ENCODE measurements around the gene F2RL3.

DNA sequence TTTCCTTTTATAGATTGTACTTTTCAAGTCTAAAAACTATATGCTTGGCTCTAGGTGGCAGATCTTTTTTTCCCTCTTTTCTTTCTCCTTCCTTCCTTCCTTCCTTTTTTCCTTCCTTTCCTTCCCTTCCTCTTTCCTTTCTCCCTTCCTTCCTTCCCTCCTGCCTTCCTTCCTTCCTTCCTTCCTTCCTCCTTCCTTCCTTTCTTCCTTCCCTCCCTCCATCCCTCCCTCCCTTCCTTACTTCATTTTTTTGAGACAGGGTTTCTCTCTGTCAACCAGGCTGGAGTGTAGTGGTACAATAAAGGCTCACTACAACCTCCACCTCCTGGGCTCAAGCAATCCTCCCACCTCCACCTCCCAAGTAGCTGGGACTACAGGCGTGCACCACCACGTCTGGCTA is 48.1 kb downstream of the F2RL3 start:
- TF ChIP-seq, protein P1, sequence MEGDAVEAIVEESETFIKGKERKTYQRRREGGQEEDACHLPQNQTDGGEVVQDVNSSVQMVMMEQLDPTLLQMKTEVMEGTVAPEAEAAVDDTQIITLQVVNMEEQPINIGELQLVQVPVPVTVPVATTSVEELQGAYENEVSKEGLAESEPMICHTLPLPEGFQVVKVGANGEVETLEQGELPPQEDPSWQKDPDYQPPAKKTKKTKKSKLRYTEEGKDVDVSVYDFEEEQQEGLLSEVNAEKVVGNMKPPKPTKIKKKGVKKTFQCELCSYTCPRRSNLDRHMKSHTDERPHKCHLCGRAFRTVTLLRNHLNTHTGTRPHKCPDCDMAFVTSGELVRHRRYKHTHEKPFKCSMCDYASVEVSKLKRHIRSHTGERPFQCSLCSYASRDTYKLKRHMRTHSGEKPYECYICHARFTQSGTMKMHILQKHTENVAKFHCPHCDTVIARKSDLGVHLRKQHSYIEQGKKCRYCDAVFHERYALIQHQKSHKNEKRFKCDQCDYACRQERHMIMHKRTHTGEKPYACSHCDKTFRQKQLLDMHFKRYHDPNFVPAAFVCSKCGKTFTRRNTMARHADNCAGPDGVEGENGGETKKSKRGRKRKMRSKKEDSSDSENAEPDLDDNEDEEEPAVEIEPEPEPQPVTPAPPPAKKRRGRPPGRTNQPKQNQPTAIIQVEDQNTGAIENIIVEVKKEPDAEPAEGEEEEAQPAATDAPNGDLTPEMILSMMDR (IDR thresholded peaks at IDR 0.05), result no peak
- TF ChIP-seq POLR2A (IDR thresholded peaks at IDR 0.05), result no peak
